Sigmoid colon (tissue), 7 donors: Measurements from ENCODE around the gene SON. TPM values are rescaled to one million over a fixed set of nuclear protein-coding genes. Genes with fewer than 3 reads are reported as not detected.
A peak's percentile ranks its signal among the peaks of the same experiment; 100 is the strongest.

Experiments used
- DNase-seq: peaks from one replicate; pipeline ENCODE4 v3.0.0-alpha.2; 2019
- H3K27ac ChIP-seq, 4 donors: fragments of 200-600 bp; sonication (generic); one replicate each; pipeline ENCODE4 v1.5.1; 2016 to 2019; ENCODE audit warnings: mild to moderate bottlenecking in 1 of 4
- H3K27me3 ChIP-seq, 3 donors: fragments of 200-600 bp; sonication (generic); one replicate each; pipeline ENCODE4 v1.5.1; 2019; ENCODE audit warnings: mild to moderate bottlenecking in 1 of 3
- H3K36me3 ChIP-seq, 4 donors: fragments of 200-600 bp; sonication (generic); one replicate each; pipeline ENCODE4 v1.5.1; 2016 to 2019
- H3K4me1 ChIP-seq, 4 donors: fragments of 200-600 bp; sonication (generic); one replicate each; pipeline ENCODE4 v1.5.1; 2017 to 2019
- H3K4me3 ChIP-seq, 4 donors: fragments of 200-600 bp; sonication (generic); one replicate each; pipeline ENCODE4 v1.5.1; 2017 to 2019; ENCODE audit warnings: mild to moderate bottlenecking in 2 of 4, moderate library complexity in 1 of 4
- H3K9me3 ChIP-seq, 4 donors: fragments of 200-600 bp in 3 of 4; sonication (generic) in 3 of 4; one replicate each; pipeline versions ENCODE4 v1.5.1 to v1.6.1; 2013 to 2019
- CTCF ChIP-seq, 4 experiments: fragments of 450-650 bp in 3 of 4; fragments of 200-600 bp in 1 of 4; IDR thresholded peaks; one replicate each; pipeline ENCODE4 v1.5.1; 2016 to 2019; ENCODE audit warnings: antibody characterized with exemption in 4 of 4, mild to moderate bottlenecking in 3 of 4, moderate library complexity in 2 of 4
- EP300 ChIP-seq, 4 donors: sonication (generic); formaldehyde crosslinking; IDR thresholded peaks; one replicate each; pipeline ENCODE4 v1.6.1; 2017; ENCODE audit warnings: antibody characterized with exemption in 4 of 4
- POLR2A ChIP-seq, 2 donors: fragments of 450-650 bp; IDR thresholded peaks; one replicate each; pipeline ENCODE4 v1.6.1; 2016; ENCODE audit warnings: antibody characterized with exemption in 2 of 2, mild to moderate bottlenecking in 2 of 2, moderate library complexity in 2 of 2
- POLR2AphosphoS5 ChIP-seq, 4 donors: sonication (generic); formaldehyde crosslinking; IDR thresholded peaks; one replicate each; pipeline ENCODE4 v1.6.1; 2017; ENCODE audit warnings: antibody characterized with exemption in 4 of 4
- WGBS, 2 donors: extraction: QIAGEN DNeasy Blood & Tissue Kit; methylation state at CpG; one replicate each; pipeline ENCODE4 v1.1.7; 2013; 5-methylcytosine and 5-hydroxymethylcytosine counted together
- intact Hi-C: fragments of 100-400 bp; cut with DNase I; formaldehyde crosslinking; loops from one replicate; pipeline ENCODE4 v1.15.1; 2023
- polyA plus RNA-seq, 3 donors: library from polyadenylated mRNA; stranded (reverse); fragments of 200-250 nt; gene quantifications; one replicate each; pipeline ENCODE4 v1.2.3, GENCODE V29; 2013
- total RNA-seq, 4 donors: library from RNA; depleted of rRNA; stranded (reverse); fragments of >200 nt; gene quantifications; one replicate each; pipeline ENCODE4 v1.1.0, GENCODE V29; 2016
- donor health status: healthy with polysubstance abuse.
- donor health status: Bipolar disorder and iron deficiency.
- donor health status: healthy.

Gene SON
- total and polyA plus RNA-seq, 7 donors, result 24.0 to 244 (median 177) TPM

- H3K4me3 ChIP-seq, result no peak overlapping the region
- no peaks in the 10 kb centered on the region for H3K27me3 ChIP-seq
- intact Hi-C loops, result no loop called here
- H3K36me3 ChIP-seq, result peaks cover 6 to 68% (median 22%) of the 10 kb centered on the region in 4 donors
- H3K27ac ChIP-seq, result no peak overlapping the region
- H3K4me1 ChIP-seq, result peaks cover 0 to 14% (median 12%) of the 10 kb centered on the region in 4 donors
- no peak for DNase-seq
- 90 to 92% methylated on average over 2 of the region's 2 CpGs for WGBS, 2 donors
- TF ChIP-seq POLR2AphosphoS5 (IDR thresholded peaks at IDR 0.05) (no peak), CTCF (IDR thresholded peaks at IDR 0.05) (no peak), EP300 (IDR thresholded peaks at IDR 0.05) (no peak), POLR2A (IDR thresholded peaks at IDR 0.05) (no peak)
- H3K9me3 ChIP-seq, result no peaks in the 10 kb centered on the region
Observed at GRCh38 chr21:33537212-33537611, 5.6 kb upstream of the SON start.

GRCh38 chr21:33539616-33540015 is 3.2 kb upstream of the SON start:
- DNase-seq, result no peak
- H3K27me3 ChIP-seq, result no peaks in the 10 kb centered on the region
- H3K27ac ChIP-seq, result no peak overlapping the region
- TF ChIP-seq POLR2AphosphoS5 (IDR thresholded peaks at IDR 0.05), result no peak
- no peak for TF ChIP-seq EP300 (IDR thresholded peaks at IDR 0.05)
- TF ChIP-seq POLR2A (IDR thresholded peaks at IDR 0.05), result no peak
- TF ChIP-seq CTCF (IDR thresholded peaks at IDR 0.05), result no peak
- intact Hi-C loops, result loop anchor here (2.0 to 10.0 kb wide), 2 partner anchors 59 to 215 kb away; partner anchors contain the start of gene IFNAR1
- H3K36me3 ChIP-seq, result peaks cover 0 to 44% (median 8%) of the 10 kb centered on the region in 4 donors
- WGBS, 2 donors, result 83 to 85% methylated on average over 4 of the region's 4 CpGs
- H3K4me1 ChIP-seq, result peaks cover 0 to 22% (median 20%) of the 10 kb centered on the region in 4 donors
- H3K4me3 ChIP-seq, result no peak overlapping the region
- H3K9me3 ChIP-seq, result no peaks in the 10 kb centered on the region

- TF ChIP-seq CTCF (IDR thresholded peaks at IDR 0.05) (no peak), POLR2AphosphoS5 (IDR thresholded peaks at IDR 0.05) (no peak), EP300 (IDR thresholded peaks at IDR 0.05) (no peak), POLR2A (IDR thresholded peaks at IDR 0.05) (no peak)
- no peak for DNase-seq
- no peaks in the 10 kb centered on the region for H3K27me3 ChIP-seq
- no peak overlapping the region for H3K4me3 ChIP-seq
- H3K27ac ChIP-seq, result peak overlapping the region; percentile 95 to 99 (median 98)
- no peaks in the 10 kb centered on the region for H3K9me3 ChIP-seq
- H3K36me3 ChIP-seq, result peaks cover 0 to 34% (median 6%) of the 10 kb centered on the region in 4 donors
- H3K4me1 ChIP-seq, result peaks cover 0 to 33% (median 31%) of the 10 kb centered on the region in 4 donors
- 52 to 62% methylated on average over 3 of the region's 3 CpGs for WGBS, 2 donors
- intact Hi-C loops, result loop anchor here (2.0 to 10.0 kb wide), 2 partner anchors 60 to 216 kb away; partner anchors contain the start of gene IFNAR1
Observed at GRCh38 chr21:33540711-33541104, 2.1 kb upstream of the SON start.

GRCh38 chr21:33541105-33541711 is 1.6 kb upstream of the SON start:
- DNase-seq, result no peak
- peak overlapping the region; percentile 95 to 99 (median 98) for H3K27ac ChIP-seq
- H3K36me3 ChIP-seq, result peaks cover 0 to 29% (median 6%) of the 10 kb centered on the region in 4 donors
- intact Hi-C loops, result loop anchor here (2.0 to 10.0 kb wide), 2 partner anchors 60 to 216 kb away; partner anchors contain the start of gene IFNAR1
- TF ChIP-seq EP300 (IDR thresholded peaks at IDR 0.05) (no peak), CTCF (IDR thresholded peaks at IDR 0.05) (no peak), POLR2AphosphoS5 (IDR thresholded peaks at IDR 0.05) (no peak), POLR2A (IDR thresholded peaks at IDR 0.05) (no peak)
- peaks cover 0 to 38% (median 36%) of the 10 kb centered on the region in 4 donors for H3K4me1 ChIP-seq
- no peaks in the 10 kb centered on the region for H3K27me3 ChIP-seq
- WGBS, 2 donors, result 38 to 47% methylated on average over 19 of the region's 19 CpGs
- H3K9me3 ChIP-seq, result no peaks in the 10 kb centered on the region
- H3K4me3 ChIP-seq, result peak overlapping the region; percentile 59 to 79 (median 64)
